Measurements from ENCODE around the gene VAMP3.

The VAMP3 gene, protein sequence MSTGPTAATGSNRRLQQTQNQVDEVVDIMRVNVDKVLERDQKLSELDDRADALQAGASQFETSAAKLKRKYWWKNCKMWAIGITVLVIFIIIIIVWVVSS

DNA sequence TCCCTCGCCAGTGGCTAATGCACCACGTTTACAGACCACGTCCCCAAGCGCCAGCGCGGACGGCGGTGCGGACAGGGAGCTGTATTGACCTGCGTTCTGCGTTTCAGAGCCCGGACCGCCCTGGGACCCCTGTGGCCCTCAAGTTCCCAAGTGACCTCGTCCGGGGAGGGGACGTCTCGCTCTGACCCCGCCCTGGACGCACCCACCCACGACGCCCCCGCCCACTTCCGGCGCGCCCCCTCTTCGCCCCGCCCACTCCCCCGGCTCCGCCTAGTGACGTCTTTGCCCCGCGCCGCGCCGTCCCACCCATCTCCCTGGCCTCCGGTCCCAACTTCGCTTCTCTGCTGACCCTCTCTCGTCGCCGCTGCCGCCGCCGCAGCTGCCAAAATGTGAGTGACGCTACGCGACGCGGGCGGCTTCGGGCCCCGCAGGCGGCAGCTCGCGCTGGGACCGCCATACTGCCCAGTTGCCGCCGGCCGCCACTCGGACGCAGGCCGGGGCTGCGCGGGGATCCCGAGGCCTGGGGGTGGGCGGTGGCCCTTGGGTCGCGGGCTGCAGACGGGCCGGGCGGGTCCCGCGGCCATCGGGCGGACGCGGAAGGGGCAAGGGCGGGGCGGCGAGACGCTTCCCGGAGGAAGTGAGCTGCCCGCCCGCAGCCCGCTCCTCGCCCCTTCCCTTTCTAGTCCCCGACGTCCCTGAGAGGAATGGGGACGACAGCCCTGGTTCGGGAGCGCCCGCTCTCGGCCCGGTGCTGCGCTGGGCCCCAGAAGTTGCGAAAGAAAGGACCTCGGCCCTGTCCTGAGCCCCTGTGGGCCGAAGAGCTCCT, at the start of gene VAMP3:
Gene VAMP3 (plus strand): TSS at position 300 of the 826 bp plus-strand sequence. CDS start 88 bp downstream, at position 388.
- DNase-seq, result peak; percentile 90

DNA sequence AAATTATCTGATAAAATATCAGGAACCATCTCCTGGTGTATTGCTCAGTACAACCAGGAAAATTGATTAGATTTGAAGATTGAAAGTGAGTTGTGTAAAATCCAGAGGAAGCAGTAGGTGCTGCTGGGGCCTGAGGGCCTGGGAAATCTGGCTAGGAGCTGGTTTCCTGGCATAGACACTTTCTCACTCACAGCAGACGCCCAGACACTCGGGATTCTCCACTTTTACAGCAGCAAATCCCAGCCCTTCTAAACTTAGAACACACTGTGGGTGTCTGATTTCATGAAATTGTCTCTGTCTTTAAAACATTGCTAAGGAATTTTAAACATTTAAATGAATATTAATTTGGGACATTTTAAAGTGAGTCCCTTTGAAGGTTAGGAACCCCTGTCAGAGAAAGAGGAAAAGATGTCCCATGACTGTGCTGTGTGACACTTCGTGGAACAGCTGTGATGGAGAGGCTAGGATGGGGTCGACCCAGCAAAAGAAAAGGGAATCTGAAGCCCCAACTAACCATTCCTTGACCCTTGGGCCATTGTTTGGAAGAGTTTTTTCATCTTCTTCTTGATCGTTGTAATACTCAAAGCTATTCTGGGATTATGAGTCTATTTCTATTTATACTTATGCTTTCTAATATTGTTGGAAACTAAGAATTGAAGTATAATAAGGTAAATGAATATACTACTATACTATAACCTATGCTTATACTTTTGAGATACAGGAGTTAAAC, 49.0 kb upstream of the VAMP3 start:
- DNase-seq, result no peak

DNA sequence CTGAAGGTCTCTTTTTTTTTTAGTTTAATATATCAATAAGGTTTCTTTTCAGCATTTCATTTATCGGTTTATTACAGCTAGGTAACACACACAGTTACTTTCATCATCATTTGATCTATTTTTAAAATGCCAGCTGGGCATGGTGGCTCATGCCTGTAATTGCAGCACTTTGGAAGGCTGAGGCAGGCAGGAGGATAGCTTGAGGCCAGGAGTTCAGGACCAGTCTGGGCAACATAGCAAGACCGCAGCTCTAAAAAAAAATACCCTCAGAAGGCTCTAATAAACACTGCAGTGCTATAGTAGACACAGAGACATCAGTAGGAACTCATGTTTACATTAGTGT, 48.5 kb upstream of the VAMP3 start:
- no peak for DNase-seq

DNA sequence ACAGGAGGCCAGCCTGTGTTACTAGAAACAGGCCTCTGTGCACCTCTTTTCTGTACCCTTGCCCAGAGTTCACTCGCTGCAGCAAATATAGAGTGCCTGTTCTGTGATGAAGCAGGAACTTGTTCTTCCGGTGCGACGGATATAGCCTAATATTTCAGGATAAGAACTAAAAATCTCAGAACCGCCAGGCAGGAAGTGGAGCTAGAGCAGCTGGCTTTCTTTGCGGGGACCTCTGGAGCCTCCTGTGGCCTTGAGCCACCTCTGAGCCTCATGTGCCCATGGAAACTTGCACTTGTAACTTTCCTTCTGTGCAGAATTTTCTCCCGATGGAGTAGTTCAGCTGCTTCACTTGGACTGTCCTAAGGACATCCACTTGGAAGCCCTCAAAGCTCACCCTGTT, 44.5 kb upstream of the VAMP3 start:
- no peak for DNase-seq

DNA sequence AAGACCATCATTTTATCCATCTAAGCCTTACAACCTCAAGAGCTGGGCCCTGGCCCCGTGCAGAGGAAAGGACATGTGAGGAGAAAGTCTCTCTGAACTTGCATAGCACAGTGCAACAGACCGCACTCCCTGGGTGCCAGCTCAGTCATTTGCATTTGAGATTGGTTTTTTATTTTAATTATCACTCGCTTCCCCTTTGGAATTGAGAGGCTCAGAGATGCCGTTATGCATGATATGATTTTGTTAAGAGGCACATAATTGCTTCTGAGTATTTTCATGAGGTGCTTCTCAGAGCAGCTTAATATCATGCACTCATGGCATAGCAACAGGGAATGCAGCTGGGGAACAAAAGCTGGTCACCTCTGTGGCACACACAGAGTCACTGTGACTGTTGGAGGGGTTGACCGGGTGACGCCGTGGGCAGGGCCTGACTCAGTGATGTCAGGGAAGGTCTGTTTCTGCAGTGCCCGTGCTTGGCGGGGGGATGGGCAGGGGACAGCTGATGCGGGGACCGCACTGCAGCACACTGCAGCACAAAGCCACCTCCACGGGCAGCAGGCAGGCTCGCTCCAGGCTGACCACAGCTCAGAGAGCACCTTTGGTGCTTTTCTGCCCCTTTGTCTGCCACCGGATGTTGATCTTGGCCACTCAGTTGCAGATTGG, 43.2 kb upstream of the VAMP3 start:
- DNase-seq, result no peak

DNA sequence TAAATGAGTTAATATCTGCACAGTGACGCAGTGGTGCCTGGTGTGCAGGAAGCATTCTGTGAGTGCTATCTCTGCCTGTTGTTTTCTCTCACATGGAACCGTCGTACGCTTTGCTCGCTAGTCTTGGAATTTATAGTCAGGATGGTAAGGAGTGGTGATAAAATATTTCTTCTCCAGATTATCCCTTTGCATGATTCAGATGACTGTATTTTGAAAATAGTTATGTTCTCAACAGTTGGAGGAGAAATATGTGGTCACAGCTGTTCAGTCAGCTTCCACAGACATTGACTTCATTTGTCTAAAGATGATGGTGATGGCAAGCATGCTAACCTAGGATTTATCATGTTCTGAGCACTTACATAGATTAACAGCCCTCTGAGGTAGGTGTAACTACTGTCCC, 41.3 kb upstream of the VAMP3 start:
- no peak for DNase-seq

DNA sequence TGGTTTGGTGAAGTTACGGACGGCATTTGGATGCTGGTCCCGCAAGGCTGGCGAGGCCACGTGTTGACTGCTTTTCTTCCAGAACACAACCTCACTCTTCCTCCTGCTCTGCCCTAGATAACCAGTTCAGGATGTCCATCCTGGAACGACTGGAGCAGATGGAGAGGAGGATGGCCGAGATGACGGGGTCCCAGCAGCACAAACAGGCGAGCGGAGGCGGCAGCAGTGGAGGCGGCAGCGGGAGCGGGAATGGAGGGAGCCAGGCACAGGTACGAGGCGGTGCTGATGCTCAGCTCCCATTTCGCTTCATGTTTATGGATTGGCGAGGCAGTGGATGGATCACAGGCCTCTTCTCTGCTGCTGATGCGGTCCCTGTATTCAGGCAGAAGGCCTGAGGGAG, 38.8 kb upstream of the VAMP3 start:
- DNase-seq, result no peak

DNA sequence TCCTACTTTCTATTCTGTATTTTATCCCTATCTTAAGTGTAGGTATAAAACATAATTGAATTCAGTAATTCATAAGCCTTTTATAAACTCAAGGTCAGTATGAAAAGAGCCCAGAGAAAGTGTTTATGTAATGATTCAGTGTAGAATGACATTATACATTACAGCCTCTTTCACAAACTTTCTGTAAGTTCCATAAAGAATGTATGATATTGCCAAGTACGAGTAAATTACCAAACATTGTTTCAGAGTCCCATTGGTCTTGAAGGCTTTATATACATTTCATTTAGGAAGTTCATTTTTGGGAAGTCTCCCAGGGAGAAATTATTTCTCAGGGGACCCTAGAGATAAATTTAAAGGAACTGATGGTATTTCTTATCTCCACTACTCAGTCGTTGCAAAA, 37.8 kb upstream of the VAMP3 start:
- DNase-seq, result no peak

DNA sequence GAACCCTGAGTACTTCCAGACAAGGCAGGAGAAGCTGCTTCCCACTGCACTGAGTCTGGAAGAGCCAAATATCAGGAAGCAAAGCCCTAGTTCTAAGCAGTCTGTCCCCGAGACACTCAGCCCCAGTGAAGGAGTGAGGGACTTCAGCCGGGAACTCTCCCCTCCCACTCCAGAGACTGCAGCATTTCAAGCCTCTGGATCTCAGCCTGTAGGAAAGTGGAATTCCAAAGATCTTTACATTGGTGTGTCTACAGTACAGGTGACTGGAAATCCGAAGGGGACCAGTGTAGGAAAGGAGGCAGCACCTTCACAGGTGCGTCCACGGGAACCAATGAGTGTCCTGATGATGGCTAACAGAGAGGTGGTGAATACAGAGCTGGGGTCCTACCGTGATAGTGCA, 33.1 kb upstream of the VAMP3 start:
- DNase-seq, result no peak

DNA sequence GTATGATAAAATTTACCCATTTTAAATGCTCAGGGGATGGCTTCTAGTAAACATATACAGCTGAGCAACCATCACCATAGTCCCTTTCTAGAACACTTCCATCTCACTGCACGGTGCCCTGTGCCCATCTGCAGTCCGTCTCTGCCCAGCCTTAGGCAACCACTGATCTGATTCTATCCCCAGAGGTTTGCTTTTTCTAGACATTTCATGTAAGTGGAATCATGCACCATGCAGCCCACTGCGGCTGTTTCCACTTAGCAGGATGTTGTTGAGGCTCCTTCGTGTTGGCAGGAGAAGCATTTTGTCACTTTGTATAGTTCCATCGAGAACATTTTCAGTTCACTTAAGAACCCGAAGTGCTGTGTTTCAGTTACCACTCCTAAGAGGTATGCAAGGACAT, 27.8 kb upstream of the VAMP3 start:
- DNase-seq, result no peak

DNA sequence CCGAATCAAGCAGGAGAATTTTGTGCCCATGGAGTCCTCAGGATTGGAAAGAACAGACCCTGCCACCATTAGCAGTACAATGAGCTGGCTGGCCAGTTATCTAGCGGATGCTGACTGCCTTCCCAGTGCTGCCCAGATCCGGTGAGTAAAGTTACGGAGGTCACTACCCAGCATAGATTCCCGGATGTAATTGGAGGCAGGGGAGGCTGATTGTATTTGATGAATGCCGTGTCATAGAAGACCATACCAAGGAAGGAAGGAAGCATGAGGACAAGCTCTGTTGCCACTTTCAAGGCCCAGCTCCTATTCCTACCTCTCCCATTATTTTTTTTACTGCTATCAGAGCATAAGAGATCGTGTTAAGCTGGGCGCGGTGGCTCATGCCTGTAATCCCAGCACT, 26.2 kb upstream of the VAMP3 start:
- no peak for DNase-seq

DNA sequence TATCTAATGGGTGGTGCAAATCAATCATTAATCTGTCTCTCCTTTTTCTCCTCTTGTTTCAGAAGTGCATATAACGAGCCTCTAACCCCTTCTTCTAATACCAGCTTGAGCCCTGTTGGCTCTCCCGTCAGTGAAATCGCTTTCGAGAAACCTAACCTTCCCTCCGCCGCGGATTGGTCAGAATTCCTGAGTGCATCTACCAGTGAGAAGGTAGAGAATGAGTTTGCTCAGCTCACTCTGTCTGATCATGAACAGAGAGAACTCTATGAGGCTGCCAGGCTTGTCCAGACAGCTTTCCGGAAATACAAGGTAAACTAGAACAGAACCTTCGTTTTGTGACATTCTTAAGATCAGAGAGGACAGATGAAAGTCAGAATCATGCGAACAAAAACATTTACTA, 25.3 kb upstream of the VAMP3 start:
- no peak for DNase-seq

DNA sequence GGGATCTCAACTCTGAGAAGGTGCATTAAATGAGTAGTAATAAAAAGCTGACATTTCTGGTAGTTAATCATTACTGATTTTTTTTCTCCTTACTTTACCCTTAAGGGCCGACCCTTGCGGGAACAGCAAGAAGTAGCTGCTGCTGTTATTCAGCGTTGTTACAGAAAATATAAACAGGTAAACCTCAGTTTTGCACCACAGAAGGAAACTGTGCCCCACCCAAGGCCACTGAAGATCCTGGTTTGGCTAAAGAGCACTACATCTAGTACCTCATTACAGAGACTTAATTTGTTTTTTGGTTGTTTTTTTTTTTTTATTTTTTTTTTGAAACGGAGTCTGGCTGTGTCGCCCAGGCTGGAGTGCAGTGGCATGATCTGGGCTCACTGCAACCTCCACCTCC, 23.5 kb upstream of the VAMP3 start:
- no peak for DNase-seq

DNA sequence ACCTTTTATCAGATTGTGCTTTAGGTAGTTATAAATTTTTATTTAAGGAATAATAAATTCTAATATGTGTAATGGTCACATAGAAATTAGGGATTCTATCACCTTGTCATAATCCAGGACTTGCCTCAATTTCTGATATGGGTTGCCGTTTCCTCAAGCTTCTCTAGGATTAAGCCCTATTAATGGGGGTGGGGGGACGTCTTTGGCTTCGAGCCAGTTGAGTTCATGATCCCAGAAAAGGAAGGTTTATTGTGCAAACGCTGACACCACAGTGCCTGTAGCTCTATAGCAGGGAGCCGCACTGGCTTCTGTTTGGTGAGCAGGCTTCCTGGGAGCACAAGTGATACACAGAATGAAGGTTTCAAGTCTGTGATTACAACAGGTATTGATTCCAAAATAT, 22.0 kb upstream of the VAMP3 start:
- no peak for DNase-seq

DNA sequence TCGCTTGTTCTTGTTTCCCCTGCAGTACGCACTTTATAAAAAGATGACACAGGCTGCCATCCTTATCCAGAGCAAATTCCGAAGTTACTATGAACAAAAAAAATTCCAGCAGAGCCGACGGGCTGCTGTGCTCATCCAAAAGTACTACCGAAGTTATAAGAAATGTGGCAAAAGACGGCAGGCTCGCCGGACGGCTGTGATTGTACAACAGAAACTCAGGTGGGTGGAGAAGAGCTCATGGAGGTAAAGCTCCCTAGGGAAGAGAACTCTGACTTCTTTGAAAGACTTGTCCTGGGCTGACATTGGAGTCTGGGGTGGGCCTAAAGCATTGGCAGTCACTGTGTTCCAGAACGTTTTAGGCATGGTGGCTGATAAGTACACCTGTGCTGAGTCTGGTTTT, 19.9 kb upstream of the VAMP3 start:
- no peak for DNase-seq

DNA sequence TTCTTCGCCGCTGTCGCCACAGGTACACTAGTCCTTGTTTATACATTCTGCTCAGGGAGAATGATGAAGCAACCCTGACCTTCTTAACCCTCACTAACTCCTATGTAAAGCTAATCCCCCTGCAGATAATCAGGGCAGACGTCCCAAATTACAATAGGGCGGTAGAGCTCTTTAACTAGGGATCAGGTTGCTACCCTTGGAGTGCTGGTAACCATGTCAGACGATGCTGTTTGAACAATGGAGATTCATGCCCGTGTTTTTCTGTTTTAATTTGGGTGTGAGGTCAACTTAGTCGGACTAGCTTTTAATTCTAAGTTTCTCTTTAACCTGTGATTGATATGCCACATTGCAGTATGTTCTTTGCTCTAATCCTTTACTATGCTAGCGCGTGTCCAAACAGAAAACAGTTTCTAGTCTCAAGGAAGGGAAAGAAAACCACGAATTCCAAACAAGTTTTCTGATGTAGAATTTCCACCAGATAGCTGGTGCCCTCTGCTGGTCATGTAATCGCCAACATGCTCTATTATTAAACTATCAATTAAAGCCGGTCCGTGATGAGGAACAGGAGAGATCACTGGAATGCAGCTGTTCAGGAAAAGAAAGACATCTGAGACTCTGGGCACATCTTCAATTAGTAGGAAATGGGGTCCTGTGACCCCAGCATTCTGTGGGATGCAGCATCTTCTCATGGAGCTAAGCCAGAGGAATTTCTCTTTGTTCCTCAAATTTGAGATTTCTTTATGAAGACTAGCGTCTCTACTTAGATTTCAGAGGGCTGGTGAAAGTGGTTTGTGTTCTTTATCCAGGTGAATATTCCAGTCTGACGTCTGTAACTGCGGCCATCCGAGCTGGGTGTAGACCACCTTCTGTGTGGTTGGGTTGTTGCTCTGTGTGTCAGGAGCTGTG, 18.3 kb upstream of the VAMP3 start:
- DNase-seq, result peak; percentile 41

DNA sequence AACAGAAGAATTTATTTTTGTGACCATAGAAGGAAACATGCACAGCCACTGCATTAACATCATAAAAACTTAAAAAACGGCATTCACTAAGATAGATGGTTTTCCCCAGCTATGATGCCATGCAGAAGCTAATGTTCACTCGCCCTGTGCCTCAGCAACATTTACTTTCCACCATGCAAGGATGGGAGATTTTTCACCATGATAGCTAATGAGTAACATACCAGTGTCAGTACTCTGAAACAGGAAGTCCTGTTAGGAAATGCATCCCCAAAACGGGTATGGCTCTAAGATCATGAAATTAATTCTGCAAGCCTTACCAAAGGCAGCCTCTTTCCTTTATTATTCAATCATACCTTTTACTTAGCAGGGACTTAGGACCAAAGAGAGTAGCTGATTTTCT, 17.5 kb upstream of the VAMP3 start:
- no peak for DNase-seq

DNA sequence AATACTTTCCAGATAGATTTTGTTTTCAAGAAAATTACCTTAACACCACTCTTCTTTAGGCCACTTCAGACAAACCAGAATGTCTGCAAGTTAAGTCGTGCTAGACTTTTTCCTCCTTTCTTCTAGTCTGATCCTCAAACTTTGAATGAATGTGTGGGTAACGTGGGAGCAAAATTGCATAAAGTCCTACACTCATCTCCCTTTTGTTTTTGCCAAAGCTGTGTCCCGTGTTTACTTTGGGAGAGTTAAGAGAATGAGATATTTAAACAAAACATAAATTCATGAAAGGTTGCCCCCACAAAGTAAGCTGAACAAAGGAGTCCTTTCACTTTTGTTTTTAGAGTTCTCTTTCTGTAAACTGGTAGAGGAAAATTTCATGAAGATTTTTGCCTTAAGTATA, 16.9 kb upstream of the VAMP3 start:
- DNase-seq, result no peak

DNA sequence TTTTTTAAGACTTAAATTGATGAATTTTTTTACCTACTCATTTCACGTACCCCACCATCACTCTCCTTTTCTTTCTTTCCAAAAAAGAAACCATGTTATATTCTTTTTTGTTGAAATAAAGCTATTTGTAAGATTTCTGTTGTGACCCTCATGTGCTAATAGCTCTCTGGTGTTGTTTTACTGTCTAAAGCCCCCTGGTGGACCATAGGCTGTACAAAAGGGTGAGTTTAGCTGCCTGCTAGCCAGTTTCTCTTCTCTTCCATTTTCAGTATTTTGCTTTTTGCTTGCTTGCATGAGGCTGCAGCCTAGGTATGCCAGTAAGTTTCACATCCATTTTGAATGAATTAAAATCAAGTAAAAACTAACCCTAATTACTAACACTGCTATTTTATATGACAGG, 15.6 kb upstream of the VAMP3 start:
- no peak for DNase-seq

DNA sequence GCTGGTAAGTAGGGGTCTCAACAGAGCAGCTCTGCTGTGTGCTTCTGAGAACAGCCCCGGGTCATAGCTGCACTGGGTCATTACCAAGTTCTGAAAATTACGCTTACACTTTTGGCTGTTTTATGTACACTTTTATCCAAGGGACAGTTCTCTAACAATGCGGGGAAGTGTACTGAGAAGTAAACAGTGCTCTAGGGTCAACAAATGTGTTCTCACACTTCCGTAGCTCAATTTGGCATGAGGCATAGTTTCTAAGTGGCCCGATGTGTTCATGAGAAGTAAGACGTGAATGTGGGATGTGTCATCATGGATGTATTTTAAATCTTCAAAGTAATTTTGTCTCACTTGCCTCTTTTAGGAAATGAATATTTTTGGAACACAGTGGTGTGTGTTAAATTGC, 10.9 kb upstream of the VAMP3 start:
- DNase-seq, result no peak

DNA sequence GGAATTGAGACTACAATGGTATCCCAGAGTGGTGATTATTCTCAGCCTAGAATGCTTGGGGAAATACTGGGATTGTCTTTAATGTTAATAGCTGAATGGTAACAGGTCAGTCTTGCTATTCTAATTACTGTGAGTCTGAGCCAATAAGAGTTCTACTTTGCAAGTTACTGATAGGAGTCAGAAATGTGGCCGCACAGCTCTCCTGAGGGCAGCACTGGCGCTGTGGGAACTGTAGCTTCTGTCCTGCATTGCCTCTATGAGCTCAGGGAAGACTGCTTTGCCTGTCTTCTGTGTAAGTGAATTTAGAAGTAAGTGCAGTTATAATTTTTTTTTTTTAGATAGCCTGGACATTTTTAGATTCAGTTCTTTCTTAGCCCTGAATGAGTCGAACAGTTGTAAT, 10.0 kb upstream of the VAMP3 start:
- DNase-seq, result no peak

DNA sequence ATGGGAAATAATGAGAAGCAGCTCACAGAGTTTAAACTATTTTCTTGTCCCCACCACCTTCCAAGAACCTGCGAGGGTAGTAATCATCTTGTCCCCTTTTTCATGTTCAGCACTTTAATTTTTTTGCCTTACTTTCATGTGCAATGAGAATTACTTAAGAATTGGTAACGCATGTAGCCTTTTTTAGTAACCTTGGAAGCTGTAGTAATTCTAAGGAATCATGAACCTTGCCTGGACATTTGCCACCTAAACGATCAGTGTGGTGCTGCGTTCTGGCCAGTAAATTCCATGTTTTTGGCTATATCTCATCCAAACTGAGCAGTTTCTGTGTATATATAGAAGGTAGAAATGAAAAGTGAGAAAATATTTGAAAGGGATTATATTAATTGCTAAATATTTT, 3.9 kb upstream of the VAMP3 start:
- no peak for DNase-seq

DNA sequence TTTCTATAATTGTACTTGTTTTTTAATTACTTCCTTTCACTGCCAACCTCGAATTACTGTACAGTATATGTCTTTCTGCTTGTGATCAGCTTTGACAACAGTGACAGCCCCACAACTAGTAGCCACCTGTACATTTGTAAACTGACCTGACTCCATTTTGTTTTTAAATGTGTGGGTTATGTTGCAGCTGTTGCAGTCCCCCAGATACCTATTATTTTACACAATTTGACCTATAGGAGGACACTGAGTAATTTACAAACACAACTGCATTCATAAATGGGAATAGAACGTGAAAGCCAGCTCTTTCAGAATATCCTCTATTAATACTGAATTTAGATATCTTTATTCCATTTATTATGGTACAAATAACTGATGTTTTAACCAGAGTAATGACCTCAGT, 2.5 kb upstream of the VAMP3 start:
- no peak for DNase-seq
